Gastrocnemius medialis (tissue), 4 donors: Measurements from ENCODE around the gene STEAP1B. TPM values are rescaled to one million over a fixed set of nuclear protein-coding genes. Genes with fewer than 3 reads are reported as not detected.

Experiments used
- ATAC-seq, 2 donors: fragments of 150-250 bp; one replicate each; pipeline ENCODE4 v1.9.1; 2016
- DNase-seq, 2 donors: peaks; one replicate each; pipeline ENCODE4 v3.0.0-alpha.2; 2019
- H3K27ac ChIP-seq, 4 donors: fragments of 200-600 bp; sonication (generic); 1 replicate in 1 of 4; 2 replicates in 3 of 4; pipeline ENCODE4 v1.5.1; 2016 to 2018; ENCODE audit warnings: mild to moderate bottlenecking in 2 of 4, moderate library complexity in 1 of 4
- H3K27me3 ChIP-seq, 3 donors: fragments of 200-600 bp; sonication (generic) in 2 of 3; 1 replicate in 1 of 3; 2 replicates in 2 of 3; pipeline versions ENCODE4 v1.5.1 to v1.6.0; 2016 to 2019; ENCODE audit warnings: mild to moderate bottlenecking in 1 of 3, moderate library complexity in 1 of 3
- H3K36me3 ChIP-seq, 2 donors: fragments of 200-600 bp; sonication (generic) in 1 of 2; one replicate each; pipeline ENCODE4 v1.5.1; 2017 to 2018
- H3K4me1 ChIP-seq, 2 donors: fragments of 200-600 bp; sonication (generic) in 1 of 2; one replicate each; pipeline ENCODE4 v1.5.1; 2016 to 2017; ENCODE audit warnings: mild to moderate bottlenecking in 2 of 2
- H3K4me3 ChIP-seq, 4 donors: fragments of 200-600 bp; sonication (generic) in 3 of 4; 1 replicate in 1 of 4; 2 replicates in 3 of 4; pipeline ENCODE4 v1.5.1; 2016 to 2019; ENCODE audit warnings: mild to moderate bottlenecking in 2 of 4
- H3K9me3 ChIP-seq, 3 donors: fragments of 200-600 bp; sonication (generic) in 2 of 3; 1 replicate in 1 of 3; 2 replicates in 2 of 3; pipeline ENCODE4 v1.5.1; 2016 to 2019
- CTCF ChIP-seq, 5 experiments: fragments of 450-650 bp in 3 of 5; fragments of 200-600 bp in 2 of 5; sonication (generic) in 2 of 5; IDR thresholded peaks in 4 of 5; conservative IDR thresholded peaks in 1 of 5; 1 replicate in 4 of 5; 2 replicates in 1 of 5; pipeline ENCODE4 v1.5.1; 2016 to 2019; ENCODE audit warnings: antibody characterized with exemption in 5 of 5, mild to moderate bottlenecking in 3 of 5, moderate library complexity in 3 of 5
- POLR2A ChIP-seq, 2 donors: fragments of 450-650 bp; IDR thresholded peaks; one replicate each; pipeline ENCODE4 v1.6.1; 2017; ENCODE audit warnings: antibody characterized with exemption in 2 of 2, mild to moderate bottlenecking in 2 of 2, moderate library complexity in 2 of 2
- in situ Hi-C, 4 donors: fragments of 200-750 bp; cut with MboI; loops; one replicate each; pipeline versions ENCODE4 v1.15.0 to v1.8.0; 2017; ENCODE audit warnings: low sequenced_read_pairs in 4 of 4
- intact Hi-C: fragments of 100-400 bp; cut with DNase I; formaldehyde crosslinking; loops from one replicate; pipeline ENCODE4 v1.15.1; 2023; ENCODE audit warnings: low total_unique reads
- total RNA-seq, 4 donors: library from RNA; depleted of rRNA; stranded (reverse); fragments of >200 nt; gene quantifications; one replicate each; pipeline versions ENCODE4 v1.1.0 to v1.2.3, GENCODE V29; 2016

Gene STEAP1B
- total RNA-seq, 4 donors from 2014 or later: 0.60 to 1.7 (median 0.74) TPM

- ATAC-seq (no peak), DNase-seq (no peak)
- Histone ChIP-seq H3K27me3 (no peaks in the 10 kb centered on the region), H3K4me3 (no peak overlapping the region), H3K9me3 (no peaks in the 10 kb centered on the region), H3K27ac (no peak overlapping the region), H3K4me1 (no peaks in the 10 kb centered on the region), H3K36me3 (no peaks in the 10 kb centered on the region)
- intact Hi-C loops (no loop called here), in situ Hi-C loops (no loop called here)
- TF ChIP-seq CTCF (IDR thresholded peaks at IDR 0.05 in 4 of 5, conservative IDR thresholded peaks at IDR 0.05 in 1 of 5): no peak
- TF ChIP-seq POLR2A (IDR thresholded peaks at IDR 0.05): no peak
Observed at GRCh38 chr7:22469371-22470143, 30.4 kb downstream of the STEAP1B start.

- no peak for TF ChIP-seq POLR2A (IDR thresholded peaks at IDR 0.05)
- TF ChIP-seq CTCF (IDR thresholded peaks at IDR 0.05 in 4 of 5, conservative IDR thresholded peaks at IDR 0.05 in 1 of 5): no peak
- ATAC-seq: no peak
- H3K4me1 ChIP-seq: no peaks in the 10 kb centered on the region
- H3K9me3 ChIP-seq: no peaks in the 10 kb centered on the region
- intact Hi-C loops: no loop called here
- no peak for DNase-seq
- H3K27me3 ChIP-seq: no peaks in the 10 kb centered on the region
- in situ Hi-C loops: no loop called here
- H3K36me3 ChIP-seq: no peaks in the 10 kb centered on the region
- H3K4me3 ChIP-seq: no peak overlapping the region
- H3K27ac ChIP-seq: no peak overlapping the region
Observed at GRCh38 chr7:22468609-22469008, 31.4 kb downstream of the STEAP1B start.

- Histone ChIP-seq H3K4me3 (no peak overlapping the region), H3K27ac (no peak overlapping the region), H3K4me1 (no peaks in the 10 kb centered on the region), H3K27me3 (no peaks in the 10 kb centered on the region), H3K36me3 (no peaks in the 10 kb centered on the region), H3K9me3 (no peaks in the 10 kb centered on the region)
- intact Hi-C loops (no loop called here), in situ Hi-C loops (no loop called here)
- DNase-seq (no peak), ATAC-seq (no peak)
- TF ChIP-seq POLR2A (IDR thresholded peaks at IDR 0.05) (no peak), CTCF (IDR thresholded peaks at IDR 0.05 in 4 of 5, conservative IDR thresholded peaks at IDR 0.05 in 1 of 5) (no peak)
Observed at GRCh38 chr7:22464299-22464698, 35.7 kb downstream of the STEAP1B start.

GRCh38 chr7:22460363-22460988 lies 39.5 kb downstream of the STEAP1B start:
- TF ChIP-seq CTCF (IDR thresholded peaks at IDR 0.05 in 4 of 5, conservative IDR thresholded peaks at IDR 0.05 in 1 of 5) (no peak), POLR2A (IDR thresholded peaks at IDR 0.05) (no peak)
- no peak overlapping the region for H3K4me3 ChIP-seq
- no peaks in the 10 kb centered on the region for H3K9me3 ChIP-seq
- no peaks in the 10 kb centered on the region for H3K36me3 ChIP-seq
- ATAC-seq: no peak
- DNase-seq: no peak
- in situ Hi-C loops (no loop called here), intact Hi-C loops (no loop called here)
- no peak overlapping the region for H3K27ac ChIP-seq
- peaks cover 7 to 12% of the 10 kb centered on the region in 2 donors for H3K4me1 ChIP-seq
- H3K27me3 ChIP-seq: no peaks in the 10 kb centered on the region
